A204.1 (cell line): ENCODE measurements around the gene C1QC.

Source experiments
- FAIRE-seq: peaks from 2 replicates; lab custom pipeline; 2012; peaks lifted over from hg19 to GRCh38; lab: Jason Lieb, UNC

C1QC gene

GRCh38 chr1:22643381-22643780 is at the start of gene C1QC:
Gene C1QC, plus strand, starts transcription at chr1:22643633. Its CDS starts 391 bp downstream, at chr1:22644024.
- FAIRE-seq = no peak

- no peak for FAIRE-seq
Observed at GRCh38 chr1:22594396-22594795, 49.0 kb upstream of the C1QC start.

- no peak for FAIRE-seq
Observed at GRCh38 chr1:22595108-22595507, 48.3 kb upstream of the C1QC start.

- FAIRE-seq = no peak
Observed at GRCh38 chr1:22597301-22597965, 46.0 kb upstream of the C1QC start.

GRCh38 chr1:22597996-22598395 is 45.4 kb upstream of the C1QC start:
- no peak for FAIRE-seq

- no peak for FAIRE-seq
Observed at GRCh38 chr1:22598736-22599135, 44.7 kb upstream of the C1QC start.

GRCh38 chr1:22600071-22600816 is 43.2 kb upstream of the C1QC start:
- FAIRE-seq = no peak

GRCh38 chr1:22600817-22601605 is 42.4 kb upstream of the C1QC start:
- FAIRE-seq = no peak

- FAIRE-seq = no peak
Observed at GRCh38 chr1:22601610-22602009, 41.8 kb upstream of the C1QC start.

- FAIRE-seq = no peak
Observed at GRCh38 chr1:22602060-22602740, 41.2 kb upstream of the C1QC start.

- FAIRE-seq = no peak
Observed at GRCh38 chr1:22606161-22606560, 37.3 kb upstream of the C1QC start.

GRCh38 chr1:22607154-22607553 is 36.3 kb upstream of the C1QC start:
- FAIRE-seq = no peak

GRCh38 chr1:22608361-22608760 is 35.1 kb upstream of the C1QC start:
- no peak for FAIRE-seq

GRCh38 chr1:22609291-22609690 is 34.1 kb upstream of the C1QC start:
- FAIRE-seq = no peak

GRCh38 chr1:22611530-22611947 is 31.9 kb upstream of the C1QC start:
- no peak for FAIRE-seq

- no peak for FAIRE-seq
Observed at GRCh38 chr1:22612671-22613571, 30.5 kb upstream of the C1QC start.

GRCh38 chr1:22613572-22613918 is 29.9 kb upstream of the C1QC start:
- FAIRE-seq = no peak

- FAIRE-seq = no peak
Observed at GRCh38 chr1:22613951-22614350, 29.5 kb upstream of the C1QC start.

- FAIRE-seq = no peak
Observed at GRCh38 chr1:22615886-22616285, 27.5 kb upstream of the C1QC start.

- no peak for FAIRE-seq
Observed at GRCh38 chr1:22616571-22616970, 26.9 kb upstream of the C1QC start.

GRCh38 chr1:22618056-22618455 is 25.4 kb upstream of the C1QC start:
- no peak for FAIRE-seq

GRCh38 chr1:22619252-22619651 is 24.2 kb upstream of the C1QC start:
- FAIRE-seq = no peak
